H1 (cell line): ENCODE data around the gene MDM1. TPM values are rescaled to one million over a fixed set of nuclear protein-coding genes. Genes with fewer than 3 reads are reported as not detected.

Experiments
- CBX5 ChIP-seq: fragments of 300-800, 300-1000 bp; sonication (generic); IDR thresholded peaks from 2 replicates; pipeline ENCODE4 v1.7.1; 2016; ENCODE audit warnings: antibody characterized with exemption, low read length, low read depth
- CHD1 ChIP-seq: IDR thresholded peaks from 2 replicates; pipeline ENCODE4 v1.6.1; 2012; ENCODE audit warnings: low read depth, low read length, improper control_type of control experiment
- HDAC6 ChIP-seq: IDR thresholded peaks from one replicate; pipeline ENCODE4 v1.7.1; 2012; ENCODE audit warnings: low read depth, mild to moderate bottlenecking, inconsistent platforms, low read length, moderate library complexity
- KDM4A ChIP-seq: IDR thresholded peaks from one replicate; pipeline ENCODE4 v1.7.1; 2012; ENCODE audit warnings: low read depth, mild to moderate bottlenecking, moderate library complexity, low read length, inconsistent platforms; ENCODE audit not compliant: severe bottlenecking
- PHF8 ChIP-seq: fragments of 200-600 bp; sonication (generic); conservative IDR thresholded peaks from 2 replicates; pipeline ENCODE4 v1.7.1; 2012; ENCODE audit warnings: low read depth, mild to moderate bottlenecking, inconsistent platforms, low read length, moderate library complexity
- polyA plus RNA-seq, 7 experiments: library from polyadenylated mRNA; depleted of rRNA in 3 of 7; stranded (reverse) in 5 of 7; unstranded in 2 of 7; fragments of >200 nt in 5 of 7; fragments of 200-250 nt in 2 of 7; gene quantifications; 1 replicate in 5 of 7; 2 replicates in 1 of 7; 4 replicates in 1 of 7; pipeline versions ENCODE4 v1.2.1 to v1.2.3, GENCODE V29; 2011 to 2013; ENCODE audit warnings: missing spikeins in 2 of 7, mixed read lengths in 2 of 7
- total RNA-seq: library from RNA; stranded (reverse); fragmentation: NEBNext Ultra II Directional; extraction: Animal tissue kit (Norgen Biotek cat#: 25700); gene quantifications from 2 replicates; pipeline ENCODE4 v1.2.1, GENCODE V29; 2021
- TF ChIP-seq, protein P1 (sequence below): IDR thresholded peaks from 2 replicates; pipeline ENCODE4 v1.6.1; 2012; ENCODE audit warnings: low read length, inconsistent platforms
- TF ChIP-seq, protein P2 (sequence below): IDR thresholded peaks from 2 replicates; pipeline ENCODE4 v1.6.1; 2011; ENCODE audit warnings: low read length, improper control_type of control experiment

The MDM1 gene
- total and polyA plus RNA-seq, 2 of the 8 experiments (the other 6 are each of a cell fraction or from before 2014, with no cell fraction given), result 3.1 to 10.7 TPM

DNA sequence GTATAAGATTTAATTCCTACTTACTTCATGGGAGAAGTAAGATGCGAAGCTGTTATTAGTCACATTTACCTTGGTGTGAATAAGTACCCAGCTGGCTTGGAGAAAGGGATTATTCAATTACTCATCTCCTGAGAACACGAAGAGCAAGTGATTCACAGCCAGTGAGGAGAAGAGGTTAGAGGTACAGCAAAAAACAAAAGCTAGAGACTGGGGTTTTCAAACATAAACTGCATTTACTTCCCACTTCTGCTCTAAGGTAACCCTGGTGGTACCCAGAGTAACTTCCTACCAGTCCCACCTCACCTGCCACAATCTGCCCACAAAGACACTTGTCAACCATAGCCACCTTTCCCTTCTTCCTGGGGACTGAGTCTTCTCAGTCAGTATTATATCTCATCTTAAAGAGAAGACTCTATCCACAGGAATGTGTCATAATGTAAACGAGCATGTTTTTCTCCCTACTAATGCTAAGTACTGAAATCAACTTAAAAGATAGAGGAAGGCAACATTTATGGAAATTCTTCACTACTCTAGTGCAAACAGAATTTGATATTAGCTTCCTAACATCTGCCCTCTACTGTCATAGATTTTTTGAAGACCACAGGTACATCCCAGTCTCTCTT, 72.7 kb downstream of the MDM1 start (continued):
- TF ChIP-seq, protein P1, sequence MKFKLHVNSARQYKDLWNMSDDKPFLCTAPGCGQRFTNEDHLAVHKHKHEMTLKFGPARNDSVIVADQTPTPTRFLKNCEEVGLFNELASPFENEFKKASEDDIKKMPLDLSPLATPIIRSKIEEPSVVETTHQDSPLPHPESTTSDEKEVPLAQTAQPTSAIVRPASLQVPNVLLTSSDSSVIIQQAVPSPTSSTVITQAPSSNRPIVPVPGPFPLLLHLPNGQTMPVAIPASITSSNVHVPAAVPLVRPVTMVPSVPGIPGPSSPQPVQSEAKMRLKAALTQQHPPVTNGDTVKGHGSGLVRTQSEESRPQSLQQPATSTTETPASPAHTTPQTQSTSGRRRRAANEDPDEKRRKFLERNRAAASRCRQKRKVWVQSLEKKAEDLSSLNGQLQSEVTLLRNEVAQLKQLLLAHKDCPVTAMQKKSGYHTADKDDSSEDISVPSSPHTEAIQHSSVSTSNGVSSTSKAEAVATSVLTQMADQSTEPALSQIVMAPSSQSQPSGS, result no peak
- TF ChIP-seq CHD1 (no peak), PHF8 (no peak), KDM4A (no peak), HDAC6 (no peak), CBX5 (no peak)
- TF ChIP-seq, protein P2, sequence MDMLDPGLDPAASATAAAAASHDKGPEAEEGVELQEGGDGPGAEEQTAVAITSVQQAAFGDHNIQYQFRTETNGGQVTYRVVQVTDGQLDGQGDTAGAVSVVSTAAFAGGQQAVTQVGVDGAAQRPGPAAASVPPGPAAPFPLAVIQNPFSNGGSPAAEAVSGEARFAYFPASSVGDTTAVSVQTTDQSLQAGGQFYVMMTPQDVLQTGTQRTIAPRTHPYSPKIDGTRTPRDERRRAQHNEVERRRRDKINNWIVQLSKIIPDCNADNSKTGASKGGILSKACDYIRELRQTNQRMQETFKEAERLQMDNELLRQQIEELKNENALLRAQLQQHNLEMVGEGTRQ, result no peak
